IPS-NIHi7 (cell line): Measurements from ENCODE around the gene PLBD2.

Experiments
- DNase-seq: peaks from one replicate; pipeline ENCODE4 v3.0.0; 2012; ENCODE audit warnings: mixed read lengths; ENCODE audit errors: extremely low spot score

The PLBD2 gene, protein sequence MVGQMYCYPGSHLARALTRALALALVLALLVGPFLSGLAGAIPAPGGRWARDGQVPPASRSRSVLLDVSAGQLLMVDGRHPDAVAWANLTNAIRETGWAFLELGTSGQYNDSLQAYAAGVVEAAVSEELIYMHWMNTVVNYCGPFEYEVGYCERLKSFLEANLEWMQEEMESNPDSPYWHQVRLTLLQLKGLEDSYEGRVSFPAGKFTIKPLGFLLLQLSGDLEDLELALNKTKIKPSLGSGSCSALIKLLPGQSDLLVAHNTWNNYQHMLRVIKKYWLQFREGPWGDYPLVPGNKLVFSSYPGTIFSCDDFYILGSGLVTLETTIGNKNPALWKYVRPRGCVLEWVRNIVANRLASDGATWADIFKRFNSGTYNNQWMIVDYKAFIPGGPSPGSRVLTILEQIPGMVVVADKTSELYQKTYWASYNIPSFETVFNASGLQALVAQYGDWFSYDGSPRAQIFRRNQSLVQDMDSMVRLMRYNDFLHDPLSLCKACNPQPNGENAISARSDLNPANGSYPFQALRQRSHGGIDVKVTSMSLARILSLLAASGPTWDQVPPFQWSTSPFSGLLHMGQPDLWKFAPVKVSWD

DNA sequence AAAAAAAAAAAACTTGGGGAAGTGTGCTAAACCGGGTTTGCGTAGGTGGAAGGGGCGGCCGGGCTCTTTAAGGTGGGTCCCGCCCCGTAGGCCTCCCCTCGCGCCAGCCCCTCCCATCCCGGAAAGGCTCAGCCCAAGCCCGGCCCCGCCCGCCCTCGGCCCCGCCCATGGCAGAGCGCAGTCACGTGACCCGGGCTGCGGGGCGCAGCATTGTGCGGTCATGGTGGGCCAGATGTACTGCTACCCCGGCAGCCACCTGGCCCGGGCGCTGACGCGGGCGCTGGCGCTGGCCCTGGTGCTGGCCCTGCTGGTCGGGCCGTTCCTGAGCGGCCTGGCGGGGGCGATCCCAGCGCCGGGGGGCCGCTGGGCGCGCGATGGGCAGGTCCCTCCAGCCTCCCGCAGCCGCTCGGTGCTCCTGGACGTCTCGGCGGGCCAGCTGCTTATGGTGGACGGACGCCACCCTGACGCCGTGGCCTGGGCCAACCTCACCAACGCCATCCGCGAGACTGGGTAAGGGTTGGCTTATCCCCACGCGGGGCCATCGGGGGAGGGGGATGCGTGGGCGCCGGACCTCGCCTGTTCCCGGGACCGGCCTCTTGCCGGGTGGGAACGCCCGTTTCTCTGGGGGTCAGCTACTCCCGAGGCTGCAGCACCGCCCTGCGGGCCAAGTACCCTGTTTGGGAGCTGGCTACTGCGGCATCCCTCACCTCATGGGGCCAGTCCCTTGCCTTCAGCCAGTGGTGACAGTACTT lies at the start of gene PLBD2:
Gene PLBD2, plus strand, starts transcription at position 207 of the 752 bp plus-strand sequence. Its CDS starts 14 bp downstream, at position 221.
- peak; percentile 99 for DNase-seq

DNA sequence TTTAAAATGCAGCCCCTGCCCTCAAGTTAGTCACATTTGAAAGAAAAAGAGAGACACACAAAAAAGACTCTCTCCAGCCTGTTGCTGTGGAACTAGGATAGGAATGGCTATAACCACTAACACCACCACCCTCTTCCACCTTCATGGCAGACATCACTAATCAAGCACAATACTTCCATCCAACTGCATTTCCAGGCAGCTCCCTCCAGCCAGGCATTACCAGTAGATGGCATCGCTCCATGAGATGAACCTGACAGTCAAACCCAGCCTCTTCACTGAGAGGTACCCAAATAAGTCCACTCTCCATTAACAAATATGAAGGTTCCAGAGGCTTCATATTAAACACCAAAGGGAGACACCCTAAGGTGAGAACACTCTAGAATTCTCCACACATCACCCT lies 47.9 kb upstream of the PLBD2 start:
- DNase-seq: no peak

DNA sequence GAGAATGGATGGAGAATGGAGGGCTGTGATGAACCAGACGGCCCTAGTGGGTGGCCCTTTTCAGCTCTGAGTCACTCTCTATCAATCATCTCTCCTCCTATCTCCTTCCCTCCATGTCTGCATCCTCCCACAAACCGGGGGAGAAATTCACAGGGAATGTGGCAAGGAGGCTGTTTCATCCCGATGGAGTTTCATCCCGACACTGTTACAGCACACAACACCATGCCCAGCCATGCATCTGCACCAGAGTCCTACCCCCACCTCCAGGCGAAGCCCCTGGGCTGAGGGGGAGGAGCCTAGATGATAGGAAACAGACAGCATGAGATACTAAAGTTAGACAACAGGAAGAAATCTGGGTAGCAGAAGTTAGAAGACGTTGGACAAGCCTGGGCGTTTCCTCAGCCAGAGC lies 44.3 kb upstream of the PLBD2 start:
- no peak for DNase-seq

DNA sequence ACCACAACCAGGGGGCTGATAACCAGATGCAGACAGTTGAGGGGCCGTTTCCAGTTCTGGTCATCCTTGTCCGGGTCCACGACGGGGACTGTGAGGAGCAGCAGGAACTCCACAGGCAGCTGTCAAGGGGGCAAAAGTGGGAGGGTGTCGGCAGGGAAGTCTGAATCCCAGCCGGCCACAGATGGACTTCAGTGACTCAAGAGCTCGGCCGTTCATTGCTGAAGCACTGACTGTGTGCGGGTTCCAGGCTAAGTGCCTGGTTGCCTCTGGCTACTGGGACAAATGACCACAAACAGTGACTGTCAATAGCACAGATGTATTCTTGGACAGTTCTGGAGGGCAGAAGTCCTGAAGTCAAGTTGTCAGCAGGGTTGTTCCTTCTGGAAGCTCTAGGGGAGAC lies 43.0 kb upstream of the PLBD2 start:
- no peak for DNase-seq

DNA sequence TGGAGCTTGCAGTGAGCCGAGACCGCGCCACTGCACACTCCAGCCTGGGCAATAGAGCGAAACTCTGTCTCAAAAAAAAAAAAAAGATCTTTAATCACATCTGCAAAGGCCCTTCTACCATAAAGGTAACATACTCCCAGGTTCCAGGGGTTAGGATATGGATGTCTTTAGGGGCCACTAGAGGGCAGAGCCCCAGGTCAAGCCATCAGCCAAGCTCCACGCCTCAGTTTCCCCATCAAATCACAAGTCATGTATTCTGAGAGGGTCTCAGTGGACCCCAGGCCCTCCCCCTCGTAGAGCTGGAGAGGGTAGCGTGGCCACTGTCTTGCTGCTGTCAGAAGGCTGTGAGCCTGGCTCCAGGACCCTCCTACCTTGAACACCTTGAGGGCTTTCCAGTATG lies 42.2 kb upstream of the PLBD2 start:
- DNase-seq: no peak

DNA sequence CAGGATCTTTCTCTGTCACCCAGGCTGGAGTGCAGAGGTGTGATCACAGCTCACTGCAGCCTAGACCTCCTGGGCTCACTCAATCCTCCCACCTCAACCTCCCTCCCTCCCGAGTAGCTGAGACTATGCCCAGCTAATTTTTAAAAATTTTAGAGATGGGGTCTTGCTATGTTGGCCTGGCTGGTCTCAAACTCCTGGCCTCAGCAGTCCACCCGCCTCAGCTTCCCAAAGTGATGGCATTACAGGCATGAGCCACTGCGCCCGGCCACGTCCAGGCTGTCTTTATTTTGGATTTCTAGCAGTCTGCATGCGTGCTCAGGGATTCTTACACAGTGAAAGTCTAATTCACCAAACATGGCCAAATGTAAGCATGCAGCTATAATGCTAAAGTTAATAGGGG lies 41.3 kb upstream of the PLBD2 start:
- no peak for DNase-seq

DNA sequence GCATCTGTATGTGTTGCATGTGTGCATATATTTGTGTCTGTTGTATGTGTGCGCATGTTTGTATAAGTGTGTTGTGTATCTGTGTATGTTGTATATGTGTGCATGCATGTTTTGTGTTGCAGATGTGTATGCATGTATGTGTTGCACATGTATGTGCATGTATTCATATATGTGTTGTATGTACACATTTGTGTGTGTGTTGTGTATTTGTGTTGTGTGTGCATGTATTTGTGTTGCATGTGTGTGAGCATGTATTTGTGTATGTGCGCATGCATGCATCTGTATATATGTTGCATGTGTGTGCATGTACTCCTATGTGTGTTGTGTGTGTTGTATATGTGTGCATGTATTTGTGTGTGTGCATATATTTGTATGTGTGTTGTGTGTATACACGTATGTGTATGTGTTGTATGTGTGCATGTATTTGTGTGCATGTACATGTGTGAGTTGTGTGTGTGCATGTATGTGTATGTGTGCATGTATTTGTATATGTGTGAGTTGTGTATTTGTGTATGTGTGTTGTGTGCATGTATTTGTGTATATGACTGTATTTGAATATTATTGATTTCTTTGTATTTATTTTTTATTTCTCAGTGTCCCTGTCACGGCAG lies 40.2 kb upstream of the PLBD2 start:
- DNase-seq: no peak

DNA sequence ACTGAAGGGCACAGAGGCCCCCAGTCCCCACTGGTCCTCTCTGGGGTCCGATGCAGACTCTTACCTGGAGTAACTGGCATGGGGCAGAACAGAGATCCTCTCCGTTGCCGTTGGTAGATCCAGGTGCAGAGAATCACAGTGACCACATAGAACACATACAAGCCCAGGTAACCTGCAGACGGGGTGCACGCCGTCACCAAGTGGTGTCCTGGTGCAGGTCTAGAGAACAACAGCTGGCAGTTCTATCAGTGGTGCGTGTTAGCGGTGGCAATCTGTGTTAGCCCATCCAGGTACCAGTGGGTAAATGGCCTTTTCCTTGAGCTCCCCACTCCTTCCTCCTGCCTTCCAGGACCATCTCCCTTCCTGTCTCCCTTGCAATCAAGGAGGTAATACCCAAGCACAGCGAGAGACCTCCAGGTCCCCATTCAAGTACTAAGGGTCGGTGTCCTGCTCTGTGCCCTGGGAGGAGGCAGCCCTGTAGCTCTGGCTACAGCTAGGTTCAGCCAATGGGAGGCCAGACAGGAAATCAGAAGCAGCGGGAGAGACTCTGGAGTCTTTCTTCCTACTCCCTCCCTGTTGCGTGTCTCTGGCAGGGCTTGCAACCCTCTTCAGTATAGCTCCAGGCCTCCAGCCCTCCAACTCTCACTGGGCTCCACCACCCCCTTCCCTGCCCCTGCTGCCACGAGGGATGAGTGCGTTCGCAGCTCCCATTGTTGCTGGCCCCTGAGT lies 39.3 kb upstream of the PLBD2 start:
- DNase-seq: no peak

DNA sequence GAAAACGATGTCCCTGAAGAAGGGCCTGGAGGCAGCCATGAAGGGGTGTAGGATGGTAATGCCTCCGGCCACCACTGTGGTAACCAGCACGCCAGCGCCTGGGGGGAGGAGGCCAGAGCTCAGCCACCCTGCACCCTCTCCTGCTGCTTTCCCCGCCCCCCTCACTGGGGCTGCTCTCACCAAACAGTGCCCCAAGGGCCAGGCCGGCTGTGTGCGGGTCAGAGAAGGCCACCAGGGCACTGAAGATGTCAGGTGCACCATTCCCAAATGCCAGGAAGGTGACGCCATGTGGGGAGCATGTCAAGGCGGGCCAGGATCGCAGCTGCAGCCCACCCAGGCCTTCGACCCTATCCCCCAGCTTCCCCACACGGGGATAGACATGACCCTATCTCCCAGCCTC lies 38.0 kb upstream of the PLBD2 start:
- DNase-seq: no peak

DNA sequence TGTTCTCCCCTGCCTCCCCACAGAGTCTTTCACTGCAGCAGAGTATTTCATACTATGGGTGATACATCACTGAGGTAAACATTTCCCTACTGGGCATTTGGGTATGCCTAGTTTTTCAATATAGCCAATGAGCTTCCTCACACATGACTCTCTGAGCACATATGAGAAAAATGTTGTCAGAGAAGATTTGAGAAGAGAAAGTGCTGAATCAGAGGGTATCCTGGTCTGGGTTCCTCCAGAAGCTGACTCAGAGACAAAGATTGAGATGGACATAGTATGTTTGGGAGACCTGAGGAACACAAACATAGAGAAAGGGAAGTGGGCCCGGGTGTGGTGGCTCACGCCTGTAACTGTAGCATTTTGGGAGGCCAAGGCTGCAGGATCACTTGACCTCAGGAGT lies 36.0 kb upstream of the PLBD2 start:
- no peak for DNase-seq

DNA sequence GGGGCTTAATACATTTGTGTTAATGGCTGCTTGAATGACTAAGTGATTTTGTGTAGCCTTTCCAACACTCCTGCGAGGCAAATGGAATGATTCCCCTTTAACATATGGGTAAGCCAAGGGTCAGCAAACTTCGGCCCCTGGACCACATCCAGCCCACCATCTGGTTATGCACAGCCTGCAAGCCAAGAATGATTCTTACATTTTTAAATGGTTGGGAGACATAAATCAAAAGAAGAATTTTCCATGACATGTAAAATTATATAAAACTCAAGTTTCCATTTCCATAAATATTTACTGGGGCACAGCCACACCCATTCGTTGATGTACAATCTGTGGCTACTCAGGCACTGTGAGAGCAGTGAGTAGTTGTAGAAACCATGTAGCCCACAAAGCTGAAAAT lies 32.5 kb upstream of the PLBD2 start:
- DNase-seq: no peak

DNA sequence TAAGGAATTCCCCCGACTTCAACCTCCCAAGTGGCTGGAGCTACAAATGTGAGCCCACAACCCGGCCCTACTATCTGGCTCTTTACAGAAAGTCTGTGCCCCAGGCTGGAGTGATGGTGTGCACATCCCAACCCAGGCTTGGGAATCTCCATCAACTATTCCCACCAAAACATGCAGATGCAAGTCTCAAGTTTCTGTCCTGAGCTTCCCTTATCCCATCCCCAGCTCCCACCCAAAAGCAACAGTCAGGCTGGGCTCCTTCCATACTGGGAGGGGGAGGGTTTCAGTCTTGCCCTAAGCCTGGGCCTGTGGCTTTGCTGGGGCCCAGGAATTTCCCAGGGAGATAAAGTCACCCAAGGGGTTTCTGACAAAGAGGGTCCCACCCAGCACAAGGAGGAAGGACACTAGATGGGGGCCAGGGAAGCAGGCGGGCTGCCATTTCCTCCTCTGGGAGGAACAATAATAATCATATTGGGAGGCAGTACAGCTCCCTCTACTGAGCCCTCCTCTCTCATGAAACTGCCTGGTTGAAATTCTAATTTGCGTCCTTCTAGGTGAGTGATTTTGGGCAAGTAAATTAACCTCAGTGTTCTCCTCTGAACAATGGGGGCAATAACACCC lies 31.5 kb upstream of the PLBD2 start:
- DNase-seq: no peak

DNA sequence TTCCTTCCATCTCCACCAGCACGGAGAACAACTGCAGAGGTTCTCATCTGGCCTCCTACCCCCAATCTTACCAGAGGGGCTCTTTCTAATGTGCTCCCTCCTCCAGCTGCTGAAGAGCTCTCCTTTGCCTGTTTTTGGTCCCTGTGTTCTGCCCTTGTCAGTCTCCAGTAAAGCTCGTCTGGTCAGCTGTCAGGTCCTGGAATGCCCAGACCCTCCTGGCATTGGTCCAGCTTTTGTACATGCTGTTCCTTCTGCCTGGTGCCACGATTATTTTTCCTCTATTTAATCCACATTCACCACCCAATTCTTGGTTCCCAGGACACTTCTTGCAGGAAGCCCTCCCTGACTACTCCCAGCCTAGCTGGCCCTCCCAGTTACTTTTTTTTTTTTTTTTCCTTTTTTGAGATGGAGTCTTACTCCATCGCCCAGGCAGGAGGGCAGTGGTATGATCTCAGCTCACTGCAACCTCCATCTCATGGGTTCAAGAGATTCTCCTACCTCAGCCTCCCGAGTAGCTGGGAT lies 30.0 kb upstream of the PLBD2 start:
- no peak for DNase-seq

DNA sequence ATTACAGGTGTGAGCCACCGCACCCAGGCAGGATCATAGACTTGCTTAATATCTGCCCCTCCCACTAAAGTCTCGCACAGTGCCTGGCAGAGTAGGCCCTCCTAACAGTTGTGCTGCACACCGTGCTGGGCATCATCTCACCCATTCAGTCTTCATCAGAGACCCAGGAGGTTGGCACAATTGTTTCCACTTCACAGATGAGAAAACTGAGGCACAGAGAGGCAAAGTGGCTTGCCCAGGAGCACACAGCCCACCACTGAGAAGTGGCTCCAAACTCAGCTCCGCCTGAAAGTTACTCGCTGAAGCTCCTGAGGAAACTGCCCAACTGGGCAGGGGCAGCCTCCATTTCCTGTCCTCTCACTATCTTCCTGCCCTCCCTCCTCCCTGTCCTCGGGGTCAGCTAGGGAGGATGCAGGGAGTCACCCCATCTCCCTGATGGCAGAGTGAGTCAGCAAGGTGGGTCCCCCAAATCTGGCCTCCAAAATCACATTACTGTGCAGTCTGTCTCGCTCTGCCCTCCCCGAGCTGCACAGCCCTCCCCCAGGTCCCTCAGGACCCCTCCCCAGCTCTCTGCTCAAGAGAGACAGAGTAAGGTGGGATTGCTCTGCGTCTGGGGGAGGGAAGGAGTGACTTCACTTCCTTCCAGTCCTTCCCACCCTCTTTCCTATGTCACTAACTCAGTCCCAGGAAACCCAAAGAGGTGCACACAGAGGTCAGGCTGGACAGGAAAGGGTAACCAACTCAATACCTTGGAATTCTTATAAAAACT lies 29.2 kb upstream of the PLBD2 start:
- DNase-seq: no peak

DNA sequence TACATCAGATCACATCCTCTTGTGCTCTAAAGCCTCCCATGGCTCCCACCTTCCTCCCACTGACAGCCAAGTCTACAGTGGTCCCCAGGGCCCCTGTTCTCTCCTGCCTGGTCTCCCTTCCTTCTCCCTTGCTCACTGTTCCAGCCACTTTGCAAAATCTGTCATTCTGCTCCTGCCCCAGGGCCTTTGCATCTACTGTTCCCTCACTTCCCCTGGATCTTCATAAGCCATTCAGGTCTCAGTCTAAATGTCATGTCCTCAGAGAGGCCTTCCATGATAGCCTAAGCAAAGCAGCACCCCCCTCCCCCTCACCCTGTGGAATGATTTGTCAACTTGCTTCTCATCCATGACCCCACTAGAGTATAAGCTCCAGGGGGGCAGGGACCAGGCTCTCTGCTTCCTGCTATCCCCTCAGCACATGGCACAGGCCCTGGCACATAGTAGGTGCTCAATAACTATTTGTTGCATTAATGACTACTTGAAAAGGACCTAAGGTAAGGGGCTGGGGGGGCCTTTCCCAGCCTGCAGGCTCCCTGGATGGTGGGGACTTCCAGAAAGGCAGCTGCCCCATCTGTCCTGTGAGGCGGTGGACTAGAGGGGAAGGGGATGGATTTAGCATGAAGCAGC lies 28.5 kb upstream of the PLBD2 start:
- DNase-seq: no peak

DNA sequence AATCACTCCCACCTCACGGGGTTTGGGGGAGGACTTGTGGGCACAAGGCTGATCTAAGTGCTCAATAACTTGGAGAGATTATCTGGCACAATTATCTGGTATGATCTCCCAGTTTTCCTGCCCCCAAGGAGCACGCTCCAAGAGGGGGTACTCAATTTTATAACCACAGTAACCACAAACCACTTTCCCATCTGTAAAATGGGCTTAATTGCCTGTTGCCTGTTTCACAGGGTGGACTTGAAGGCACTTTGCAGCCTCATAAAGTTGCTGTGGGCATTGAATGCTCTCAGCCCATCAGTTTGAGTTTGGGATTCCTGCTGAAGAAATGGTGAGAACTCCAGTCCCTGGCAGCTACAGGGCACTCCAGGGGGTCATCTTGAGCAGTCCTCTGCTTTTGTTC lies 27.9 kb upstream of the PLBD2 start:
- DNase-seq: no peak

DNA sequence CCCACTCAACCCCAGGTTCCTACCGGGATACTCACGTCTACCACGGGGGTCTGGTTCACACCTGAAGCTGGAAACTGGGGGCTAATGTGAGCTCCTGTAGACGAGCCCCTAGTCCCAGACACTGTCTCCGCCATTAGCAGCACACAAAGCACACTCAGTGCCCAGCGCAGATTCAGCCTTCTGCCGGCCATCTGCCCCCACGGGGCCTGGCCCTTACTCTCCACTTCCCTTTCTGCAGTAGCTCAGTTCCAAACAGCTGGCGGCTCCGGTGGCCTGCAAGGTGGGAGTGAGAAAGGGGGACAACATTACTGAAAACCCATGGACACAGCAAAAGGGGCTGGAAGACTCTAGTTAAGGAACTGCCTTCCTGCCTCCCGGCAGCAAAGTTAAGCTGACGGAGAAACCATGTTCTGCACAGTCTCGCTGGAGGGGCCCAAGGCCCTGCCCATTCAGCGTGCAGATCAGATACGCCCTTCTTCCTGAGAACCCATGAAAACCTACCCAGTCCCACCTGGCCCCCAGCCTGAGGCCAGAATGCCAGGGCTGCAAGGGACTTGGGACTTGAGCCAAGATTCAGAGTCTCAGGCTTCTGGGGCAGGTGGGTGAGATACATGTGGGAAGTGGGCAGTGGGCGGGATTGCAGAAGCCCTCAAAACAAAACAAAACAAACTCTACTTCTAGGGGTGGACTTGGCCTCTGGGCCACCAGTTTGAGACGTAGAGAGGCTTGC lies 25.5 kb upstream of the PLBD2 start:
- DNase-seq: no peak

DNA sequence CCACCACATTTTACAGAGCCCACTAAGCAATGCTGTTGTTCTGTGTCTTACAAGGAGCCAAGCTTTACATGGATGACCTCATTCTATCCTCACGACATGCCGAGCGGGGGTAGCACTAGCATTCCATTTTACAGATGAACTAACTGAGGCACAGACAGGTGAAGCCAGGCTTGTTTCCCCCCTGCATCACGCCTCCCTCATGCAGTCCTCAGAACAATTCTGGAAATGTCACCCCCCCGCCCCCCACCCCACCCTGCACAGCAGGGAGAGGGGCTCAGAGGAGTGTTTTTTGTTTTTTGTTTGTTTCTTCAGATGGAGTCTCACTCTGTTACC lies 25.0 kb upstream of the PLBD2 start:
- no peak for DNase-seq
